Measurements from ENCODE around the gene NFIA. TPM values are rescaled to one million over a fixed set of nuclear protein-coding genes. Genes with fewer than 3 reads are reported as not detected.

Gene NFIA
- total and polyA plus RNA-seq, 2 donors (not counting 1 experiment from before 2014, with no cell fraction given) = 0.28 to 0.54 TPM

DNA sequence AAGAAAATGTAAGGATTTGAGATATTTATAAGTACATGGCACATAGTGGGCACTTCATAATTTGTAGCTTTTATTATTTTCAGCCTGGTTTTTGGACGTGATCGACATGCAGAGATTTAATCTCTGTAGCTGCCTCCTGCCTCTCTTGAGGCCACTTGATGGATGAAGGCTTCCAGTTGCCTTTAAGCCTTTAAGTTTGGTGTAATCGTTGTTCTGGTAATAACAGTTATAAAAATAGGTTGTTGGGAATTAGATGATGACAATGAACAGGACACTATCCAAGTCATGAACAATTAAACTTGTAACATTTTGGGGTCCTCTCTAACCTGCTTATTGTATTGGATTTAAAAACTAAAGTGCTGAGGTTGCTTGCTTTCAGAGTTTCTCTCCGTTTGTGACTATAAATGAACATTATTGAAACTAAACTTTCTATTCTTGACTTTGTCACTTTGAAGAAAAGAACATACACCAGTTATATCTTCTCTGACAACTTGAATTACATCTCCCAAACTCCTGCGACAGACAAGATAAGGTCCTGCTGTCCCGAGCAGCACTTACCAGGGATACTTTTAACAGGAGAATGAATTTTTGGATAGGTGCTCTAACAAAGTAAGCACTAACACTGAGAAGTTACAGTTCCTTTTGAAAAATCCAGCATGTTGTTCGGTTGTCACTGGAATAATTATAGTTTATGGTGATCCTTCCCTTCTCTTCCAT is 295.0 kb downstream of the NFIA start:
- CTCF ChIA-PET = no interaction called here
- intact Hi-C loops (cut with micrococcal nuclease) = no loop called here
- no peaks in the 10 kb centered on the region for H3K27me3 ChIP-seq (replicated peaks in 1 of 4; ENCODE audit: control extremely low read depth in 1 of 4, control insufficient read depth in 3 of 4, insufficient read depth in 4 of 4, low read length in 3 of 4)
- no peaks in the 10 kb centered on the region for H3K79me2 ChIP-seq (ENCODE audit: control insufficient read depth, insufficient read depth, low read length)
- no peaks in the 10 kb centered on the region for H3K4me1 ChIP-seq (ENCODE audit: control insufficient read depth in 2 of 2, insufficient read depth in 2 of 2, low read length in 2 of 2)
- Mint-ChIP-seq H3K9me3 (ENCODE audit: insufficient read depth) (no peaks in the 10 kb centered on the region), H3K27ac (no peak overlapping the region), H3K4me3 (no peak overlapping the region), H3K27me3 (peaks cover 3% of the 10 kb centered on the region), H3K4me1 (no peaks in the 10 kb centered on the region)
- no peak overlapping the region for H3K27ac ChIP-seq (ENCODE audit: low read length in 2 of 2)
- POLR2A ChIA-PET = no interaction called here
- H3K9me3 ChIP-seq (ENCODE audit: control extremely low read depth in 1 of 3, control insufficient read depth in 2 of 3, insufficient read depth in 1 of 3, low read length in 2 of 3) = no peaks in the 10 kb centered on the region
- ATAC-seq (ENCODE audit: low read depth) (no peak), DNase-seq (no peak)
- H2AFZ ChIP-seq (ENCODE audit: insufficient read depth, low read depth, low read length, poor library complexity, severe bottlenecking) = no peak overlapping the region
- no peak overlapping the region for H3K4me3 ChIP-seq (ENCODE audit: control extremely low read depth in 1 of 5, extremely low read depth in 1 of 5, insufficient read depth in 1 of 5, low read depth in 2 of 5, low read length in 4 of 5)
- TF ChIP-seq, protein P1, sequence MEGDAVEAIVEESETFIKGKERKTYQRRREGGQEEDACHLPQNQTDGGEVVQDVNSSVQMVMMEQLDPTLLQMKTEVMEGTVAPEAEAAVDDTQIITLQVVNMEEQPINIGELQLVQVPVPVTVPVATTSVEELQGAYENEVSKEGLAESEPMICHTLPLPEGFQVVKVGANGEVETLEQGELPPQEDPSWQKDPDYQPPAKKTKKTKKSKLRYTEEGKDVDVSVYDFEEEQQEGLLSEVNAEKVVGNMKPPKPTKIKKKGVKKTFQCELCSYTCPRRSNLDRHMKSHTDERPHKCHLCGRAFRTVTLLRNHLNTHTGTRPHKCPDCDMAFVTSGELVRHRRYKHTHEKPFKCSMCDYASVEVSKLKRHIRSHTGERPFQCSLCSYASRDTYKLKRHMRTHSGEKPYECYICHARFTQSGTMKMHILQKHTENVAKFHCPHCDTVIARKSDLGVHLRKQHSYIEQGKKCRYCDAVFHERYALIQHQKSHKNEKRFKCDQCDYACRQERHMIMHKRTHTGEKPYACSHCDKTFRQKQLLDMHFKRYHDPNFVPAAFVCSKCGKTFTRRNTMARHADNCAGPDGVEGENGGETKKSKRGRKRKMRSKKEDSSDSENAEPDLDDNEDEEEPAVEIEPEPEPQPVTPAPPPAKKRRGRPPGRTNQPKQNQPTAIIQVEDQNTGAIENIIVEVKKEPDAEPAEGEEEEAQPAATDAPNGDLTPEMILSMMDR (IDR thresholded peaks at IDR 0.05) = no peak
- TF ChIP-seq EZH2 (IDR thresholded peaks at IDR 0.05; ENCODE audit: borderline replicate concordance, insufficient read depth, low read depth, low read length, poor library complexity, severe bottlenecking) = no peak
- no peaks in the 10 kb centered on the region for H3K36me3 ChIP-seq (replicated peaks in 1 of 2; ENCODE audit: control extremely low read depth in 1 of 2, control insufficient read depth in 1 of 2, extremely low read depth in 1 of 2, insufficient read depth in 2 of 2, low read length in 1 of 2)
- no peak overlapping the region for H3K9ac ChIP-seq (ENCODE audit: low read length)
- 100% methylated on average over 2 of the region's 7 CpGs for WGBS (ENCODE audit: insufficient coverage)
- no peak overlapping the region for H3K4me2 ChIP-seq (replicated peaks; ENCODE audit: low read depth, low read length, poor library complexity, severe bottlenecking)
- H4K20me1 ChIP-seq (ENCODE audit: control insufficient read depth, insufficient read depth, low read length, poor library complexity, severe bottlenecking) = no peaks in the 10 kb centered on the region

DNA sequence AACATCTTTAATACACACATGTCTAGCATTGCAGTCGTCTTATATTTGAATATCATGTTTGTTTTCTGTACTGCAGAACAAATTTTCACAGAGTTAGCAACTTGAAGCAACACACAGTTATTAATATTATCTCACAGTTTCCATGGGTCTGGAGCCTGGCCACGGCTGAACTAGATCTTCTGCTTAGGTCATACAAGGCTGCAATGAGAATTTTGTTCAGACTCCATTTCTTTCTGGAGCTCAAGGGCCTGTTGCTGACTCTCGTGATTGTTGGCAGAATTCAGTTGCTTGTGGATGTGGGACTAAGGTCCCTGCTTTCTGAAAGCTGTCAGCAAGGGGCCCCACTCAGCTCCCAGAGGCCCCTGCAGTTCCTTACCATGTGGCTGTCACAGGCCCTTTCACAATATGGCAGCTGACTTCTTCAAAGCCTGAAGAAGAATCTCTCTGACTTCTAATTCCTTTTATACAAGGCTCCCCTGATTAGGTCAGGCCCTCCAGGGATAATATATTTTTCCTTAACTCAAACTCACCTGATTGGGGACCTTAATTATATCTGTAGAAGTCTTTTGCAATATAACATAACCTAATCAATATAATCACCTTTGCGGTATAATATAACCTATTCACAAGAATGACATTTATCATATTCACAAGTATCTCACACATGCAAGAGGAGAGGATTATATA is 296.3 kb downstream of the NFIA start:
- H3K4me3 Mint-ChIP-seq = no peak overlapping the region
- Histone ChIP-seq H3K4me3 (ENCODE audit: control extremely low read depth in 1 of 5, extremely low read depth in 1 of 5, insufficient read depth in 1 of 5, low read depth in 2 of 5, low read length in 4 of 5) (no peak overlapping the region), H2AFZ (ENCODE audit: insufficient read depth, low read depth, low read length, poor library complexity, severe bottlenecking) (no peak overlapping the region), H3K79me2 (ENCODE audit: control insufficient read depth, insufficient read depth, low read length) (no peaks in the 10 kb centered on the region), H3K36me3 (replicated peaks in 1 of 2; ENCODE audit: control extremely low read depth in 1 of 2, control insufficient read depth in 1 of 2, extremely low read depth in 1 of 2, insufficient read depth in 2 of 2, low read length in 1 of 2) (no peaks in the 10 kb centered on the region), H3K9ac (ENCODE audit: low read length) (no peak overlapping the region), H3K27ac (ENCODE audit: low read length in 2 of 2) (no peak overlapping the region), H3K9me3 (ENCODE audit: control extremely low read depth in 1 of 3, control insufficient read depth in 2 of 3, insufficient read depth in 1 of 3, low read length in 2 of 3) (no peaks in the 10 kb centered on the region), H4K20me1 (ENCODE audit: control insufficient read depth, insufficient read depth, low read length, poor library complexity, severe bottlenecking) (no peaks in the 10 kb centered on the region), H3K27me3 (replicated peaks in 1 of 4; ENCODE audit: control extremely low read depth in 1 of 4, control insufficient read depth in 3 of 4, insufficient read depth in 4 of 4, low read length in 3 of 4) (no peaks in the 10 kb centered on the region), H3K4me2 (replicated peaks; ENCODE audit: low read depth, low read length, poor library complexity, severe bottlenecking) (no peak overlapping the region), H3K4me1 (ENCODE audit: control insufficient read depth in 2 of 2, insufficient read depth in 2 of 2, low read length in 2 of 2) (no peaks in the 10 kb centered on the region)
- DNase-seq (no peak), ATAC-seq (ENCODE audit: low read depth) (no peak)
- H3K27me3 Mint-ChIP-seq = peaks cover 3% of the 10 kb centered on the region
- no peaks in the 10 kb centered on the region for H3K9me3 Mint-ChIP-seq (ENCODE audit: insufficient read depth)
- no peaks in the 10 kb centered on the region for H3K4me1 Mint-ChIP-seq
- H3K27ac Mint-ChIP-seq = no peak overlapping the region
- POLR2A ChIA-PET = no interaction called here
- intact Hi-C loops (cut with micrococcal nuclease) = no loop called here
- WGBS (ENCODE audit: insufficient coverage) = 100% methylated on average over 1 of the region's 4 CpGs
- TF ChIP-seq EZH2 (IDR thresholded peaks at IDR 0.05; ENCODE audit: borderline replicate concordance, insufficient read depth, low read depth, low read length, poor library complexity, severe bottlenecking) = no peak
- TF ChIP-seq, protein P1 (IDR thresholded peaks at IDR 0.05) = no peak
- CTCF ChIA-PET = no interaction called here

All from B cell (primary cell).